T-helper 22 cell (primary cell): ENCODE results near the gene SCYGR1.
"Not testable (repeated sequence)": the region's sequence is repeated elsewhere in the genome, so short reads cannot be mapped to it uniquely, and the experiment has no call there.

ENCODE experiments used
- DNase-seq: peaks from one replicate; pipeline ENCODE4 v3.0.0-alpha.2; 2020; ENCODE audit warnings: low read depth

SCYGR1 gene, protein sequence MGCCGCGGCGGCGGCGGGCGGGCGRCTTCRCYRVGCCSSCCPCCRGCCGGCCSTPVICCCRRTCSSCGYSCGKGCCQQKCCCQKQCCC

GRCh38 chr2:227387583-227387982, at the start of gene SCYGR1:
TSS of gene SCYGR1 (minus strand) at chr2:227387949. CDS start at chr2:227387949, 0 bp downstream.
- DNase-seq = not testable (repeated sequence)

GRCh38 chr2:227436436-227437174, 48.9 kb upstream of the SCYGR1 start:
- no peak for DNase-seq

DNA sequence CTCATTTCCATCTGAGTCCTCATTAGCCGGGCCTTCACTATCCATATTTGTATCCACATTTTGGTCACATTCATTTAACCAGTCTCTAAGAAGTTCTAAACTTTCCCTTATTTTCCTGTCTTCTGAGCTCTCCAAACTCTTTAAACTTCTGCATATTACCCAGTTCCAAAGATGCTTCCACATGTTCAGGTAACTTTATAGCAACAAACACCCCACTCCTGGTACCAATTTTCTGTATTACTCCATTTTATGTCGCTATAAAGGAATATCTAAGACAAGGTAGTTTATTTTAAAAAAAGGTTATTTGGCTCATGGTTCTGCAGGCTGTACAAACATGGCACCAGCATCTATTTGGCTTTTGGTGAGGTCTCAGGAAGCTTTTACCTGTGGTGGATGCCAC, 45.4 kb upstream of the SCYGR1 start:
- no peak for DNase-seq

- no peak for DNase-seq
Measured at GRCh38 chr2:227430639-227431038, 42.9 kb upstream of the SCYGR1 start.

DNA sequence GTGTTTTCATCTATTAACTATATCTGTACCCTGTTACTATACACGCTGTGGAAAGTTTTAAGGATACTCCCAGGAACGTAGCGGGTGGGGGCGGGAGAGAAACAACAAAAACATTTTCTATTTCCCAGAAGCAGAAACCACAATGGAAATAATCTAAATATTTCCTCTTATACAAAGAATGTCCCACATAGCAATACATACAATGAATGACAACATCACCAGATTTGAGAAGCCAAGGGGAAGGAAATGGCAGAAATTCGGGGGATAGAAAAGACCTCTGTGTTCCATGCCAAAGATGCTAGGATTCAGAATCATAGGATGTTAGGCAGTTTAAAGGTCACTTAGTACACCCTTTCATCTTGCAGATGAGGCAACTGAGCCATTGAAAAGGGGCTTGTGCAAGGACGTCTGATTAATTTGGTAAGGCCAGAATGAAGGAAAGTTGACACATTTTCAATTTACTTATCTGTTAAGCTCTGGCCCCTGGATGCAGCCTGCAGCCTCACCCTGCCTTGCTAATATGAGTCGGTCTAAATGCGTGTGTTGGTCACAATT, 41.1 kb upstream of the SCYGR1 start:
- DNase-seq = no peak

GRCh38 chr2:227423656-227424499, 36.1 kb upstream of the SCYGR1 start:
- DNase-seq = no peak

GRCh38 chr2:227420087-227421052, 32.6 kb upstream of the SCYGR1 start:
- no peak for DNase-seq

GRCh38 chr2:227416701-227417100, 29.0 kb upstream of the SCYGR1 start:
- DNase-seq = no peak

GRCh38 chr2:227415538-227416424, 28.0 kb upstream of the SCYGR1 start:
- no peak for DNase-seq

- DNase-seq = no peak
Measured at GRCh38 chr2:227414846-227415245, 27.1 kb upstream of the SCYGR1 start.

- no peak for DNase-seq
Measured at GRCh38 chr2:227413371-227413770, 25.6 kb upstream of the SCYGR1 start.

GRCh38 chr2:227412877-227413276, 25.1 kb upstream of the SCYGR1 start:
- DNase-seq = no peak

- DNase-seq = no peak
Measured at GRCh38 chr2:227411990-227412350, 24.2 kb upstream of the SCYGR1 start.

GRCh38 chr2:227411320-227411989, 23.7 kb upstream of the SCYGR1 start:
- no peak for DNase-seq

- no peak for DNase-seq
Measured at GRCh38 chr2:227410191-227410590, 22.4 kb upstream of the SCYGR1 start.

- no peak for DNase-seq
Measured at GRCh38 chr2:227407591-227408151, 19.9 kb upstream of the SCYGR1 start.

GRCh38 chr2:227406177-227407031, 18.7 kb upstream of the SCYGR1 start:
- DNase-seq = no peak

DNA sequence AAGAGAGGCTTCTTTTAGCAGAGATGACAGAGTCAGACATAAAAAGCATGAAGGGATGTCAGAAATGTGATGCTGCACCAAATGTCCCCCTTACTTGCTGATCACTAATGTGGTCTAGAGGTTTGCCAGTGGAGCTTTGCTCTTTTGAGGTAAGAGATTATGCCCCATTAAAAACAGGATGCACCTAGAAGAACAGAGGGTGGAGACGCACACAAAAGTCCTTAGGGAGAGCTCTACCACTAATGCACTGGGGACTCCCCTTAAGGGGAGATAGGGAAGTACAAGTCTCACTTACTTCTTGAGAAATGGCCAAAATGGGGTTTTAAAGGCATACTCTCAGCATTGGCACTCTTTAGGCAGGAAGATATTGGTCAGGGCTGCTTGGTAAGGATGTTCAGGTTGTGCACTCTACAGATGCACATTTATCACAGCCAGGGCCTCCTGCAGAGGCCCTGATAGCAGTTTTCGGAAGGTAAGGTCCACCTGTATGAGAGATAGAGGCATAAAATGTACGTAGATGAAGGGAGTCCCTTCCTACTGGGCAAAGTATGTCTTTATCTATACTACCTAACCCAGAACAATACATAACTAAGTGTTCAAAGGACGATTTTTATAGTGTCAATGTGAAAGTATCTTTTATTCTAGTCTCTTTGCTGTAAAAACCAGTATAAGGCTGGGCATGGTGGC, 17.0 kb upstream of the SCYGR1 start:
- DNase-seq = no peak
